HG02840 (cell line): ENCODE results near the gene KLB.
"Not testable (repeated sequence)": the region's sequence is repeated elsewhere in the genome, so short reads cannot be mapped to it uniquely, and the experiment has no call there.

Experiments
- ATAC-seq: cut with Tn5 transposase; IDR thresholded peaks from one replicate; pipeline ENCODE4 v1.9.1; 2021; ENCODE audit warnings: mild to moderate bottlenecking, moderate library complexity, moderate number of reproducible peaks; ENCODE audit not compliant: unreplicated experiment, low FRiP score

KLB gene

DNA sequence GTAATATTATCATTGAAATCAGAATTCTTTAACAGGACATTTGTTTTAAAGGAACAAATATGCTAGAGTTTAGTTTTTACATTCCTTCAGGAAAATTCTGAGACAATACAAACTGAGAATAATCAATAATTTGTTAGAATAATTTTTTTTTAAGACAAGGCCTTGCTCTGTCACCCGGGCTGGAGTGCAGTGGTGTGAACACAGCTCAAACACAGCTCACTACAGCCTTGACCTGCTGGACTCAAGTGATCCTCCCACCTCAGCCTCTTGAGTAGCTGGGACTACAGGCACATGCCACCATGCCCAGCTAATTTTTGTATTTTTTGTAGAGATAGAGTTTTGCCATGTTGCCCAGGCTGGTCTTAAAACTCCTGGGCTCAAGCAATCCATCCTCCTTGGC, 18.6 kb downstream of the KLB start:
- ATAC-seq, result not testable (repeated sequence)

DNA sequence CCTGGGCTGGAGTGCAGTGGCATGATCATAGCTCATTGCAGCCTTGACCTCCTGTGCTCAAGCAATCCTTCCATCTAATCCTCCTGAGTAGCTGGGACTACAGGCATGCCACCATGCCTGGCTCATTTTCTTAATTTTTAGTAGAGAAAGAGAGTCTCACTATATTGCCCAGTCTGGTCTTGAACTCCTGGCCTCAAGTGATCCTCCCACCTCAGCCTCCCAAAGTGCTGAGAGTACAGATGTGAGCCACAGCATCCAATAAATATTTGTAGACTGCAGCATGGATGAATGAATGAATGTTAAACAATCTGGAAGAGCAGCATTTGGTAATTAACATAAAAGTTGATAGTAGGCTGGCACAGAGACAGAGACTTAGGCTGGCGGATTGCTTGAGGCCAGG, 20.0 kb downstream of the KLB start:
- ATAC-seq, result no peak

DNA sequence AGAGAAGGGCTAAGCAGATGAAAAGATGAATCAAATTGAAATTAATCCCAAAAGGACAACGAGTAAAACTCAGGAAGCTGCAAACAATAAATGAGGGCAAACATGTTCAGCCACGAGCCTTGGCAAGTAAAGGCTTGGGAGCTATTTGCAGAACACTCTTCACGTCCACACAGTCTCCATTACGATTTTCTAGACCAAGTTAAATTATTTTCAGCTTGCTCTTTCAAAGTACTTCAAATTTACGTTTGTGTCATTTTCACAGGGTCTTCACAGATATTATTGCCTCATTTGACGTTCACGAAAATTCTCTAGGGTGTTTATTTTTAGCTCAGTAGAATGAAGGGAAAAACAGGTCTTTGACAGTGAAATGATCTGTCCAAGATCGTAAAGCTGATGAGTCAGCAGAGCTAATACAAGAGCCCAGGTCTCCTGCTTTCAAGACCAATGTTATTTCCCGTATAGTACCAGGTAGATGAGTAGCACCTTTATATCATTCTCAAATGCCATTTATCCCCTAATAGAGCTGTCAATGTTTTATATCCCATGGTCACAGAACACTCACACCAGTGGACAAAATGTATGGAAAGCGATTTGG, 20.9 kb downstream of the KLB start:
- ATAC-seq, result no peak

DNA sequence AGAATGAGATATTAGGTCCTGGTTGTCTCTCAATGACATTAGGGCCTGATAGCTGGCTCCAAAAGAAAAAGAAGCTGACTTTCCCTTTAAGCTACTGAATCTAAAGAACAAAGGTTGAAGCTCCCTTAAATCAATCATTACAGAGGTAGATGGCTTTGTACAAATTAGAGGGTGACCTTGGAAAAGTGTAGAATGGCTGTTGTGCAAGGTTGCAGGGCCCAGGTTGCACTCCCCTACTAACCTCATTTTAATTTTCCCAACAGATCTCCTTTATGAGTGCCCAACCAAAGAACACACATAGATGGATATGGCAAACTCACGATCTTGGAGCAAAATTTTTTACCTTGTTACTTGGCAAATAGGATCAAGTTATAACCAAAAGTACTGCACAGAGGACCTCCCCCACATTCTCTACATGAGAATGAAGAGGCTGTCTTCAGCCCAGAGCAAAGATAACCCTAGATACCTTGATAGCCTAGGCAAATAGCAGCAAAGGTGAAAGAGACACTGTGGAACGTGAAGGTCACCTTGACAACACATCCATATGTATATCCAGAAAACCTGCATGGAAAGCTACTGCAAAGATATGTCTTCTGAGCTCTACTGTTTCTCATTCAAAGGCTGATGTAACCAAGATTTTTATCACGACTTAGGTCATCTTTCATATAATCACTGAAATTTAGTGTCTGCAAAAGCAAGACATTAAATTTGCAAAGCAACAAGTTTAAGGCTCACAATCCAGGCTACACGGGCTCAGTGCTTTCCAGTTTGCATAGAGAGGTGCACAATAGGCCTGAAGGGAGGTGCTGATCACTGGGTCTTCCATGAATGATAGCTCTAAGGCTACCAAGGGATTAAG, 23.0 kb downstream of the KLB start:
- no peak for ATAC-seq

DNA sequence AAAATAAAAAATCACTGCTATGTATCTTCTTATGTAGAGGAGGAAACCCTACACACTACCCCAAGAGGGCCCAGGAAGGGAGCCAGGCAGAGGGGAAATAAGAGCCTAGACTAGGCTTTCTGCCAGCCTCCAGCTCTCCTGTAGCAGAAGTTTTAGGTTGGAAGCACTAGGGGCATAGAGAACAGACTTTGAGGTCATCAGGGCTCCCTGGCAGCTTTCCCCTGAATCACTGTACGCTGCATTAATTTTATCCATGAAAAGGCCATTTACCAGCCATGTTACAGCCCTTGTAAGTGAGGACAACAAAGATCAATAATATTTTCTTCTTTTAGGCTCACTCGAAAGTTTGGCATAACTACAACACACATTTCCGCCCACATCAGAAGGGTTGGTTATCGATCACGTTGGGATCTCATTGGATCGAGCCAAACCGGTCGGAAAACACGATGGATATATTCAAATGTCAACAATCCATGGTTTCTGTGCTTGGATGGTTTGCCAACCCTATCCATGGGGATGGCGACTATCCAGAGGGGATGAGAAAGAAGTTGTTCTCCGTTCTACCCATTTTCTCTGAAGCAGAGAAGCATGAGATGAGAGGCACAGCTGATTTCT, 27.3 kb downstream of the KLB start:
- ATAC-seq, result no peak

DNA sequence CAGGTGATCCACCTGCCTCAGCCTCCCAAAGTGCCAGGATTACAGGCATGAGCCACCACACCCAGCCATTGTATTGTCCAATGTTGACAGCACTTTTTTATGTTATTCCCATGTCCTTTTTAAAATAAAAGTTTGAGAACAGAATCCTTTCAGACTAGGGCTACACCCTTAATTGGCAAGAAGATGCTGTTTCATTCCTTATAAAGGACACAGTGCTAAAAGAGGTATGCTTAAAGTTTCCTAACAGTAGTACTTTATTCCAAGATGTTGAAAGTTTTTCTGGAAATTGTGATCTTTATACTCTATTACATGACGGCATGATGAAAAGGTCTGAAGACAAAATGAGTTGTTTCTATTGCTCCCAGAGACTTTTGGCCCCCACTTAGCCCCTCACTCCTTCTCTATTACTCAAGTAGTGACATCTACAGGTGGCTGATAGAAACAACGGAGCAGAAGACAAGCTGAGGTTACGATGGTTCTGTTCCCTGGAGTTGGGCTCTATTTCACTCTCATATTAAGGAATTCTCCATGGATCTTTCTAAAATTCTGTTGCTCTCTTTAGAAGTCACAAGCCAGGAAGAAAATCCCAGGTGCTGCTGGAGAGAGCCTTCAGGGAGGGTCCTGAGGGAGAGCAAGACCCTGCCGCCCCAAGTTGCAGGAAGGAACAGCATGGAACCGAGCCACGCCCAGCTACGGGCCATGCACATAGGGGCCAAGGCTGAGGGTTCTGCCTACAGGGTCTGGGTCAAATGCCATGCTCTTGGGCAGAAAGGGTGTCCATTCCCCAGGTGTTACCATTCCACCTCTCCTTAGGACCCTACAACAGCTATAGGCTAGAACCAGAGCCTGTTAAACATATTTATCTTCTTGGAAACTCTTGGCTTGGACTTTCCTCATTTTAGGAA, 29.2 kb downstream of the KLB start:
- ATAC-seq, result no peak

DNA sequence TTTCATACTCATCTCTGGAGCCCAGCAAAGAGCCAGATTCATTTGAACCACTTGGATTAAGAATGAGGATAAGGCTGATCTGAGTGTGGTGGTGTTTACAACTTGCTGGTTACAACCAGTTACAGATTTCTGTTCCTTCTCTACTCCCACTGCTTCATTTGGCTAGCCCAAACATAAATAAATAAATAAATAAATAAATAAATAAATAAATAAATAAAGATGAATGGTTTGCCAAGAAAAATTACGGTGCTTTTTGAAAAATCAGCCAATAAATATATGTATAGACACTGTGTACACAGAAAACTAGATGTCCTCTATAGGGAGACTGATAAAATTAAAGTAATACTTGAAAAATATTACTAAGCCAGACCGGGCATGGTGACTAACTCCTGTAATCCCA, 34.9 kb downstream of the KLB start:
- no peak for ATAC-seq

DNA sequence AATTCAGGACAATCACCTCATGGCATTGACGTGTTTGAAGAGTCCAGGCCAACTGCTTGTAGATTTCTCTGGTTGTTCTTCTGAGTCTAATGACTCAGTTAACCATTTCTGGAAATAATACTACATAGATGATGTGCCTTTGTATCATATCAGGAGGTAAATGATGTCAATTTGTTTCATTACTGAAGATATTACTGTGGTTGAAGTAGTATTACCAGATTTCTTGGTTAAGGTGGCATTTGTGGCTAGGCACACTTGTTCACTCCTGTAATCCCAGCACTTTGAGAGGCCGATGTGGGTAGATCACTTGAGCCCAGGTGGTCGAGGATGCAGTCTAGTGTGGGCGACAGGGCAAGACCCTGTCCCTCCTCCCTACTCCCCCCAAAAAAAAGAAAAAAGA, 36.3 kb downstream of the KLB start:
- no peak for ATAC-seq

DNA sequence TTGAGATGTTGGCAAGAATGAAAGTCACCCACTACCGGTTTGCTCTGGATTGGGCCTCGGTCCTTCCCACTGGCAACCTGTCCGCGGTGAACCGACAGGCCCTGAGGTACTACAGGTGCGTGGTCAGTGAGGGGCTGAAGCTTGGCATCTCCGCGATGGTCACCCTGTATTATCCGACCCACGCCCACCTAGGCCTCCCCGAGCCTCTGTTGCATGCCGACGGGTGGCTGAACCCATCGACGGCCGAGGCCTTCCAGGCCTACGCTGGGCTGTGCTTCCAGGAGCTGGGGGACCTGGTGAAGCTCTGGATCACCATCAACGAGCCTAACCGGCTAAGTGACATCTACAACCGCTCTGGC, 39.7 kb downstream of the KLB start:
- ATAC-seq, result no peak

DNA sequence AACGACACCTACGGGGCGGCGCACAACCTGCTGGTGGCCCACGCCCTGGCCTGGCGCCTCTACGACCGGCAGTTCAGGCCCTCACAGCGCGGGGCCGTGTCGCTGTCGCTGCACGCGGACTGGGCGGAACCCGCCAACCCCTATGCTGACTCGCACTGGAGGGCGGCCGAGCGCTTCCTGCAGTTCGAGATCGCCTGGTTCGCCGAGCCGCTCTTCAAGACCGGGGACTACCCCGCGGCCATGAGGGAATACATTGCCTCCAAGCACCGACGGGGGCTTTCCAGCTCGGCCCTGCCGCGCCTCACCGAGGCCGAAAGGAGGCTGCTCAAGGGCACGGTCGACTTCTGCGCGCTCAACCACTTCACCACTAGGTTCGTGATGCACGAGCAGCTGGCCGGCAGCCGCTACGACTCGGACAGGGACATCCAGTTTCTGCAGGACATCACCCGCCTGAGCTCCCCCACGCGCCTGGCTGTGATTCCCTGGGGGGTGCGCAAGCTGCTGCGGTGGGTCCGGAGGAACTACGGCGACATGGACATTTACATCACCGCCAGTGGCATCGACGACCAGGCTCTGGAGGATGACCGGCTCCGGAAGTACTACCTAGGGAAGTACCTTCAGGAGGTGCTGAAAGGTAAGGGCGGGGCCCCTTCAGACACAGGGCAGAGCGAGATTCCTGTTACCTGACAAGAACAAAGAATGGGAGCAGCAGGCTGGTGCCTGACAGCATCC, 40.3 kb downstream of the KLB start:
- peak; percentile 67 for ATAC-seq

DNA sequence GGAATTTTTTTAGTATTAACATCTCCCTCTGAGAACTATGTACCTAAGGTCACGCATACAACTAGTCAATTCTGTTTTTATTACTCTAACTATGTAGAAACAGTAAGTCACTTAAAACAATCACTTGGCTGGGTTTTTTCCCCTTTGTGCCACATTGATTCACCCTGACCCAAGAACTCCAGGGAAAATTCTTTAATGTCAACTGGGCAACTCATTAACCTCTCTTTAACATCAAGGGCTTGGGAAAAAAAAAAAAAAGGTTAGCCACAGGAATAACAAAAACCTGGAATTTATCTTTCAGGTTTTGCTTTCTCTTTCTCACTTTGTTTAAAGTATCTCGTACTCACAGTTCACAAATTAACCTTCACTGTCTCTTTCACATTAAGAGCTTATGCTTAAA, 43.9 kb downstream of the KLB start:
- no peak for ATAC-seq

DNA sequence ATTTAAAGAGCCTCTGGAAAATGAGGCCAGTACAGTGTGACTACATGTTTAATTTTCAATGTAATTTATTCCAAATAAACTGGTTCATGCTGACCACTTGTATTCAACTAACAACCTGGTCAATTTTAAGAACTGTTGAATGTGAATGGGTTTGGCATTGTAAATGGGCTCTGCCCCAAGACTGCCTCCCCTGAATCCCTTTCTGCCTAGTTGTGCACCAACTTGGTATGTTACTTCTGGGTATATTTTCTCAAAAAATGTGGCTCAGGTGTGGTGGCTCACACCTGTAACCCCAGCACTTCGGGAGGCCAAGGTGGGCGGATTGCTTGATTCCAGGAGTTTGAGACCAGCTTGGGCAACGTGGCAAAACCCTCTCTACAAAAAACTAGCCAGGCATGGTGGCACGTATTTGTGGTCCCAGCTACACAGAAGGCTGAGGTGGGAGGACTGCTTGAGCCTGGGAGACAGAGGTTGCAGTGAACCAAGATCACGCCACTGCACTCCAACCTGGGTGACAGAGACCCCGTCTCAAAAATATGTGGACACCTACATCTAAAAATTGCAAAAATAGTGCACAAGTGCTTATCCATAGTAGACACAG, 44.8 kb downstream of the KLB start:
- ATAC-seq, result no peak

DNA sequence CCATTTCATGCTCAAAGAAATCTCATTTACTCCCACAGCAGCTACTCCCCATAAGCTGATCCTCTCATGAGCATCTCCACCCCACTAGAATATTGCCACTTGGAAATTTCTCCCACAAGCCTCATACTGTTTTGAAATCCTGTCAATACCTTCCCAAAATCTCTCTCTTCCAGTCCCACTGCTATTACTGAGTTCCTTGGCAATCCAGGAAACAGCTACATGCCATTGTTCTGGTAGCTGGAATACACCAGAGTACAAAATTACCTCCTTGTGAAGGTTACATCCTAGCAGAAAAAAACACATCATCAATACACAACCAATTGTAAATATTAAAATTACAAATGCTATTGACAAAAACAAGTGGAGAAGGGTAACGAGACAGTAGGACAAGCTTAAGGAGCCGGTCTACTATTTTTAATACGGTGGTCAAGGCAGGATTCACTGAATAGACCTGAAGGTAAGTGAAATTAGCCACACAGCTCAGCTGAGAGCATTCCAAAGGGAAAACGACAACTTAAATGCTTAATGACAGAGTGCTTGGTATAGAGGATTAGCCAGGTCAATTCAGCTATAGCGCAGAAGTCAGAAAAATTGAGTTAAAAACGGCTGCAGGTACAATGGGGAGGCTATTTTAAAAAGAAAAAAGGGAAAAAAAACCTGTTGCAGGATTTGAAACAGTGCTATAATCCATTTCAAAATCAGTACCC, 45.6 kb downstream of the KLB start:
- ATAC-seq, result no peak

DNA sequence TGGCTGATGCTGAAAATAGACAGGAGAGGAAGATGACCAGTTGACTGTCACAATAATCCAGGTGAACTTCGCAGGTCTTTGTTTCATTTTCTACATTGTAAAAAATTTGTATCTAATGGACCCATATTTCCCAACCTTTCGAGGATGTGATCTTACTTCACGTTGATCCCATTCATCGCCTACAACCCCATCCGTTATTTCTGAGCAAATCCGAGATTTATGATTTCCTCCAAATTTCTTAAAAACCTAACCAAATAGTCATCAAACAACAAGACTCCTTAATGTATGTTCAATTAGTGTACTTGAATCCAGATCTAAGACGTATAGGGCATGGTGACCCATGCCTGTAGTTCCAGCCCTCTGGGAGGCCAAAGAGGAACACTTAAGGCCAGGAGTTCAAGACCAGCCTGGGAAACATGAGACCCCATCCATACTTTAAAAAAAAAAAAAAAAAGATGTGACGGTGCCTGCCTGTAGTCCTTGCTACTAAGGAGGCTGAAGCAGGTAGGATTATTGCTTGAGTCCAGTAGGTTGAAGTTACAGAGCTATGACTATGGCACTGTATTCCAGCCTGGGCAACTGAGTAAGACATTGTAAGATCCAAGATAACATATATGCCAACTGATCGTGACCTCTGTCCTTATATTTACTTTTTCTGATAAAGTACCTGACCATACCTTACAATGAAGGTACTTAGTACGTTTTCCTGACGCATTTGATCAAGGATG, 46.3 kb downstream of the KLB start:
- no peak for ATAC-seq

DNA sequence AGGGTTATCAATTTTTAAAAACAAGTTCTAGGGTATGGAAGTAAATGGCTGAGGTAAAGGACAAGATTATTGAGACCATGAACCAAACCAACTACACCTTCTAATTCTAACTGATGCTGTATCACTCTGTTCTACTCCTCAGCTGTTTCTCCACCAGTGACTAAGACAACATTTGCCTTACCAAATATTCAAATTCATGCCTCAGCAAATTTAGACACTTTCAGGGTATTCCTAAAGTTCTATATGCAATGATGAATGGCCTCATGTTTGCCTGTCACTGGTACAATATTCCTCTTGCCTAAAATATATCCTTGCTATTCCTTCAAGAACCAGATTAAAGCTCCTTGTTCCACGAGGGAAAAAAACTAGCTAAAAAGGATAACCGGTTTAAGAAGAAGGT, 47.0 kb downstream of the KLB start:
- ATAC-seq, result no peak

DNA sequence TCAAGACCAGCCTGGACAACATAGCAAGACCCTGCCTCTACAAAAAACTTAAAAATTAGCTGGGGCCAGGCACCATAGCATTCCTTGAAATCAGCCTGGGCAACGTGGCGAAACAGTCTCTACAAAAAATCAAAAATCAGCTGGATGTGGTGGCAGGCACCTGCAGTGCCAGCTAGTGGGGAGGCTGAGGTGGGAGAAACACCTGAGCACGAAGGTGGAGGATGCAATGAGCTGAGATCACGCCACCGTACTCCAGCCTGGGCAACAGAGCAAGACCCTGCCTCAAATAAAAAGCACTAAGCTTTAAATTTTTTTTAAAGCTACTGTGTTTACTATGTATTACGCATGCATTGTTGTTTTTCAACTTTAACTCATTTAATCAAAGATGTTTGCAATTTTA, 48.8 kb downstream of the KLB start:
- no peak for ATAC-seq

DNA sequence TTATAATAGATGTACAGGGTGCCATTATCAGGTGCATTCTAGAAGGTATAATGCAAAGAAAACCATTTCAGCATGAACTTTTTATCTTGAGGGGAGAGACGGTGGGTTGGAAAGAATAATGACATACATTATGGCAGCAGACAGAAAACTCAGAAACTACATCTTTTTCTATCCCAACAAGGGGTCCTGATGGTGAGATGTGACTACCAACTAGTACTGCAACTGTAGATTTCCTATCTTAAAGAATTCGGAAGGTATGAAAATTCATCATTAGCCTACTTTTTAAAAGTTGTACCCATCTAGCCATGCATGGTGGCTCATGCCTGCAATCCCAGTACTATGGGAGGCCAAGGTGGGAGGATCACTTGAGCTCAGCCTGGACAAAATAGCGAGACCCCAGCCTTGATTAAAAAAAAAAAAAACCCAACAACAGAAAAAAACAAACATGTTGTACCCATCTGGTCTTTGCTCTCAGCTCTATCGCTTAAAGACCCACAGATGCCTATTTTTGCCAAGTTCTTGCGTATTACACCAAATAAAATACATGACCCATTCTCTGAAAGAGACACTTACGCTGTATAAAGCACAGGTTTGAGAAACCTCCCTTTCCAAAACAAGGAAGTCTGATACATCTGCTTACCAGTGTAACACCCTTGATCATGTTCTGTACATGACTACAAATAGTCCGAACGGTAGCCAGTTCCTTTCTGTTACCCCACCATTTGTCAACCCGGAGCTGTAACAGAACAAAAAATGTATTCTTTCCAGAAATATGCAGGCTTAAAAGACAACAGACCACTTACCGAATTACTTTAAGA, 50.4 kb downstream of the KLB start:
- ATAC-seq, result no peak

DNA sequence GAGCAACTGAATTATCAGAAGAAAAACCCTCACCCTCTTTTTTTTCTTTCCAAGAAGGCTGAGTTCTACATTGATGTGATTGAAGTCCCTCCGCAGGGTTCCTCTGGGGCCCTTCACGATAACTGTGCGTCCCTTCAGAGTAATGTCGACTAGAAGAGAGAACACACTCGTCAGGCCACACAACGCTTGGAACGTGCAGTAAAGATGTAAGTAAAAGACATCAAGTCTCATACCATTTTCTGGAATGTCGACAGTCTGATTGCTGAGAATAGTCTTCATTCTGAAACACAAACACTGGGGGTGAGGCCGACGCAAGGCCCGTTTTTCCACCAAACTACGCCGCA, 51.4 kb downstream of the KLB start:
- not testable (repeated sequence) for ATAC-seq
